CD4-positive, alpha-beta T cell treated with Interleukin-6 at 100 ng/mL for 8 hours (primary cell): Measurements from ENCODE around the gene POLR3A.

ENCODE experiments used
- DNase-seq: peaks from one replicate; pipeline ENCODE4 v3.0.0-alpha.2; 2020; ENCODE audit warnings: mixed read lengths, low spot score

POLR3A gene

GRCh38 chr10:77977934-77978333, 51.4 kb downstream of the POLR3A start:
- DNase-seq = no peak

GRCh38 chr10:77977016-77977415, 52.3 kb downstream of the POLR3A start:
- DNase-seq = no peak

- no peak for DNase-seq
These were observed 54.1 kb downstream of the POLR3A start for GRCh38 chr10:77975086-77975666.

GRCh38 chr10:77974396-77975074, 54.8 kb downstream of the POLR3A start:
- DNase-seq = no peak

- DNase-seq = no peak
These were observed 56.0 kb downstream of the POLR3A start for GRCh38 chr10:77973276-77973675.

GRCh38 chr10:77972148-77972547, 57.2 kb downstream of the POLR3A start:
- DNase-seq = no peak

- DNase-seq = no peak
These were observed 57.5 kb downstream of the POLR3A start for GRCh38 chr10:77971804-77972144.

GRCh38 chr10:77970869-77971803, 58.2 kb downstream of the POLR3A start:
- DNase-seq = no peak

GRCh38 chr10:77969114-77969513, 60.2 kb downstream of the POLR3A start:
- DNase-seq = no peak

GRCh38 chr10:77967611-77968022, 61.7 kb downstream of the POLR3A start:
- DNase-seq = no peak

GRCh38 chr10:77965294-77965693, 64.0 kb downstream of the POLR3A start:
- no peak for DNase-seq

GRCh38 chr10:77964811-77965210, 64.5 kb downstream of the POLR3A start:
- DNase-seq = no peak

- no peak for DNase-seq
These were observed 65.4 kb downstream of the POLR3A start for GRCh38 chr10:77963901-77964300.

GRCh38 chr10:77962350-77963146, 66.8 kb downstream of the POLR3A start:
- DNase-seq = no peak

GRCh38 chr10:77961668-77962067, 67.6 kb downstream of the POLR3A start:
- DNase-seq = no peak

- DNase-seq = no peak
These were observed 68.4 kb downstream of the POLR3A start for GRCh38 chr10:77960829-77961329.

GRCh38 chr10:77959887-77960455, 69.3 kb downstream of the POLR3A start:
- no peak for DNase-seq

- no peak for DNase-seq
These were observed 69.9 kb downstream of the POLR3A start for GRCh38 chr10:77959384-77959783.

GRCh38 chr10:77955136-77955535, 74.2 kb downstream of the POLR3A start:
- no peak for DNase-seq

GRCh38 chr10:77949167-77949566, 80.1 kb downstream of the POLR3A start:
- no peak for DNase-seq

GRCh38 chr10:77946084-77946483, 83.2 kb downstream of the POLR3A start:
- no peak for DNase-seq

- no peak for DNase-seq
These were observed 84.8 kb downstream of the POLR3A start for GRCh38 chr10:77944519-77944918.
